Ovary (tissue), 3 donors: Measurements from ENCODE around the gene MAST4.

ENCODE experiments used
- CTCF ChIP-seq, 3 donors: fragments of 450-650 bp in 2 of 3; fragments of 200-600 bp in 1 of 3; IDR thresholded peaks; one replicate each; pipeline versions ENCODE4 v1.5.1 to v1.8.0; 2016 to 2022; ENCODE audit warnings: antibody characterized with exemption in 3 of 3, mild to moderate bottlenecking in 1 of 3
- EP300 ChIP-seq: sonication (generic); formaldehyde crosslinking; IDR thresholded peaks from one replicate; pipeline ENCODE4 v1.6.1; 2017; ENCODE audit warnings: antibody characterized with exemption
- donor health status: DM: no; HTN: no; CAD: no.

DNA sequence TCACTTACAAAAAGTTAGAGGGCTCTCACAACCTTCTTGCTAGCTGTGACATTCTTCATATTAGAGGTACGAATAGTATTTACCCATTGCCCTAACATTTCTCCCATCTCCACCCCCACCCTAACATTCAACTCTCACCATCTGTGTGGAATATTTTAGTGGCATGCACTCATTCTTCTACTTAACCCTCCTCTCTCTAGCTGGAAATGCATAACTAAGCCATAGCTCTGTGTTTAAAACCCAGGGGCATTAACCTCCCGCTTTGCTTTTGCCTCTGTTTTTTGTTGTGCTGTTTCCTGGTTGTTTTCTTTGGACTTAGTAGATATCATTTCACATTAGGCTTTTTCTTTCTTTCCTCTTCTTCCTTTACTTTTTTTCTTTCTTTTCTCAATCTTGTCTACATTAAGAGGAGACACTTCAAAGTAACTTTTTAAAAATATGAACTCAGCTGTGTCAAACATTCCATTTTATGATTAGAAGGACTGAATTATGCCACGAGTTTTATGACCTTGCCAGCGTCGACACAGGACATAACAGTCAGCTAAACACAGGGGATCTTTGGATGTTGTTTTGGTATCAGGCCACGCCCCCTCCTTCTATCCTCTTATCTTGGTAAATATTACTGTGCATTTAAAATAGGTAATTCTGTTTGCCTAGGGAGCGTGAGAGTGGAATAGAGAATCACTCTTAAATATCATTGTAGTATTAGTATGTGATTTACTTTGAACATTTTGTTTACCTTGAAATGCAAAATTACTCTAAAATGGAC lies 364.4 kb downstream of the MAST4 start:
- TF ChIP-seq CTCF (IDR thresholded peaks at IDR 0.05) (no peak), EP300 (no peak)
